Fibroblast of lung (primary cell): Measurements from ENCODE around the gene NRAP. TPM values are rescaled to one million over a fixed set of nuclear protein-coding genes. Genes with fewer than 3 reads are reported as not detected.

Source experiments
- DNase-seq, 2 donors: peaks; one replicate each; pipeline versions ENCODE4 v3.0.0 to v3.0.0-alpha.2; 2010; ENCODE audit warnings: low read depth in 2 of 2
- H2AFZ ChIP-seq: 2 replicates; pipeline ENCODE4 v1.5.1; 2012; ENCODE audit warnings: low read length, control low read depth, inconsistent platforms
- H3K27ac ChIP-seq: 2 replicates; pipeline ENCODE4 v1.5.1; 2011; ENCODE audit warnings: low read length, control low read depth; ENCODE audit not compliant: insufficient read depth
- H3K27me3 ChIP-seq: 2 replicates; pipeline ENCODE4 v1.5.1; 2011; ENCODE audit warnings: mild to moderate bottlenecking, low read length; ENCODE audit not compliant: control insufficient read depth, insufficient read depth
- H3K36me3 ChIP-seq: 2 replicates; pipeline ENCODE4 v1.5.1; 2011; ENCODE audit warnings: low read length; ENCODE audit not compliant: control insufficient read depth, insufficient read depth
- H3K4me1 ChIP-seq: 2 replicates; pipeline ENCODE4 v1.5.1; 2011; ENCODE audit warnings: low read length; ENCODE audit not compliant: control insufficient read depth, insufficient read depth; ENCODE audit errors: extremely low read depth
- H3K4me2 ChIP-seq: 2 replicates; pipeline ENCODE4 v1.5.1; 2011; ENCODE audit warnings: low read length, control low read depth; ENCODE audit not compliant: insufficient read depth; ENCODE audit errors: extremely low read depth
- H3K4me3 ChIP-seq, 4 experiments: fragments of 200-600 bp in 1 of 4; sonication (generic) in 1 of 4; replicated peaks in 1 of 4; 2 replicates each; pipeline ENCODE4 v1.5.1; 2011 to 2016; ENCODE audit warnings: low read length in 4 of 4, low read depth in 3 of 4, mild to moderate bottlenecking in 3 of 4, control low read depth in 2 of 4, inconsistent platforms in 1 of 4, mixed read lengths in 1 of 4; ENCODE audit not compliant: insufficient read depth in 1 of 4; ENCODE audit errors: control extremely low read depth in 1 of 4
- H3K79me2 ChIP-seq: 2 replicates; pipeline ENCODE4 v1.5.1; 2012; ENCODE audit warnings: mild to moderate bottlenecking, low read length, inconsistent platforms; ENCODE audit not compliant: control insufficient read depth, insufficient read depth
- H3K9ac ChIP-seq: 2 replicates; pipeline ENCODE4 v1.5.1; 2011; ENCODE audit warnings: mild to moderate bottlenecking, low read length, control low read depth; ENCODE audit not compliant: insufficient read depth
- H3K9me3 ChIP-seq: 2 replicates; pipeline ENCODE4 v1.5.1; 2012; ENCODE audit warnings: low read depth, low read length; ENCODE audit not compliant: control insufficient read depth, insufficient read depth
- H4K20me1 ChIP-seq: 2 replicates; pipeline ENCODE4 v1.5.1; 2011; ENCODE audit warnings: low read length; ENCODE audit not compliant: control insufficient read depth, insufficient read depth; ENCODE audit errors: extremely low read depth
- CTCF ChIP-seq, 2 donors: IDR thresholded peaks in 1 of 2; conservative IDR thresholded peaks in 1 of 2; 1 replicate in 1 of 2; 2 replicates in 1 of 2; pipeline ENCODE4 v1.5.1; 2011 to 2012; ENCODE audit warnings: low read length in 2 of 2, control low read depth in 1 of 2, inconsistent platforms in 1 of 2, low read depth in 1 of 2, mild to moderate bottlenecking in 1 of 2
- EZH2 ChIP-seq: IDR thresholded peaks from 2 replicates; pipeline ENCODE4 v1.5.1; 2012; ENCODE audit warnings: low read length, control low read depth, mild to moderate bottlenecking; ENCODE audit errors: missing control alignments
- polyA plus RNA-seq, 2 donors: library from polyadenylated mRNA; depleted of rRNA in 1 of 2; stranded (reverse) in 1 of 2; unstranded in 1 of 2; fragments of >200 nt; gene quantifications; 2 replicates each; pipeline ENCODE4 v1.2.1, GENCODE V29; 2011 to 2012; ENCODE audit warnings: missing spikeins in 1 of 2
- total RNA-seq: library from RNA; depleted of rRNA; stranded (reverse); fragments of >200 nt; gene quantifications from 2 replicates; pipeline ENCODE4 v1.2.1, GENCODE V29; 2014

NRAP gene
- total and polyA plus RNA-seq, 2 donors (not counting 1 experiment from before 2014, with no cell fraction given) = not detected

DNA sequence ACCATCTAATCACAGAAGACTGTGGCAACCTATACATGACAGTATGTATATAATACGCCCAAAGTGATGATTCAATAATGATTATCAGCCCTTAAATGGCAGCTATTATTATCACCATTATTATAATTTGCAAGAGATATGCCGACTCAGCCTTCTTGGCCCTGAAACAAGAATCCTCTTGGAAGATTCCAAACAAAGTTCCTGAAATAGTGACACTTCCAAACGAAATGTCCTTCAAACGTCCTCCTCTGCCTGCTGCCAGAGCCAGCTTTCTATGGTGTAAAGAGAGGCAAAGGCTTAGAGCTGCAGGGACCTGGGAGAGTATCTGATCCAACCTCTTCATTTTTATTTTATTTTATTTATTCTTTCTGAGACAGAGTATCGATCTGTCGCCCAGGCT is 36.0 kb downstream of the NRAP start:
- no peaks in the 10 kb centered on the region for H3K4me1 ChIP-seq
- DNase-seq = no peak

DNA sequence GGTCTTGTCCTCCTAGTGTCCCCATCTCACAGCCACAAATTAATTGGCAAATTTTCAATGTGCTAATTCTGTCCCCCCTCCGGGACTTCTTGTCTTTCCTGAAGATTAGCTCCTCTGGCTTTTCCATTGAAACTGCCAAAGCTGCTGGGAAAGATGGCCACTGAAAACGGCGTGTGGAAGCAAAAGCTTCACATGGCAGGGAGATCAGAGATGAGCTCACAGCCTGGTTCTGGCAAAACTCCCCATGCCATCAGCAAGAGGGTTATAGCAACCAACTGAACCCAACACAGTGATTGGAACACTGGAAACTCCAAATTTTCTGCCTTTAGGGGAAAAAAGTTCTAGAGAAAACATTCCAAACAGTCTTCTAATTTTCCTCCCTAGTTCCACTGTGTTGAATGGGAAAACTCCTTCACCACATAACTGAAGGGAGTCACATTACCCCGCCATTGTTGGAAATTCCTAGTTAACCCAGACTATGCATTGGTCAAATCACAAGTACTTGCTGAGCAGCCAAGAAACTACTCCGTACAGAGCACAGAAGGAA is 37.0 kb downstream of the NRAP start:
- no peak overlapping the region for H3K27ac ChIP-seq
- H3K9me3 ChIP-seq = no peaks in the 10 kb centered on the region
- H3K27me3 ChIP-seq = no peaks in the 10 kb centered on the region
- no peaks in the 10 kb centered on the region for H4K20me1 ChIP-seq
- no peaks in the 10 kb centered on the region for H3K4me1 ChIP-seq
- peak in 1 of 2 donors; percentile 33 for DNase-seq
- no peak for TF ChIP-seq EZH2
- TF ChIP-seq CTCF (conservative IDR thresholded peaks at IDR 0.05 in 1 of 2, IDR thresholded peaks at IDR 0.05 in 1 of 2; ENCODE audit: low read depth in 1 of 2, low read length in 2 of 2) = no peak
- no peaks in the 10 kb centered on the region for H3K79me2 ChIP-seq
- no peaks in the 10 kb centered on the region for H3K36me3 ChIP-seq
- H3K9ac ChIP-seq = no peak overlapping the region
- no peak overlapping the region for H2AFZ ChIP-seq
- no peak overlapping the region for H3K4me3 ChIP-seq
- H3K4me2 ChIP-seq = no peak overlapping the region

More for the DNA sequence above, 36.0 kb downstream of the NRAP start:
- H3K27me3 ChIP-seq = no peaks in the 10 kb centered on the region
- H4K20me1 ChIP-seq = no peaks in the 10 kb centered on the region
- no peak overlapping the region for H3K9ac ChIP-seq
- no peaks in the 10 kb centered on the region for H3K36me3 ChIP-seq
- no peaks in the 10 kb centered on the region for H3K9me3 ChIP-seq
- no peak overlapping the region for H2AFZ ChIP-seq
- H3K4me2 ChIP-seq = no peak overlapping the region
- no peak overlapping the region for H3K4me3 ChIP-seq
- H3K79me2 ChIP-seq = no peaks in the 10 kb centered on the region
- no peak overlapping the region for H3K27ac ChIP-seq
- TF ChIP-seq CTCF (conservative IDR thresholded peaks at IDR 0.05 in 1 of 2, IDR thresholded peaks at IDR 0.05 in 1 of 2; ENCODE audit: low read depth in 1 of 2, low read length in 2 of 2) = no peak
- no peak for TF ChIP-seq EZH2

DNA sequence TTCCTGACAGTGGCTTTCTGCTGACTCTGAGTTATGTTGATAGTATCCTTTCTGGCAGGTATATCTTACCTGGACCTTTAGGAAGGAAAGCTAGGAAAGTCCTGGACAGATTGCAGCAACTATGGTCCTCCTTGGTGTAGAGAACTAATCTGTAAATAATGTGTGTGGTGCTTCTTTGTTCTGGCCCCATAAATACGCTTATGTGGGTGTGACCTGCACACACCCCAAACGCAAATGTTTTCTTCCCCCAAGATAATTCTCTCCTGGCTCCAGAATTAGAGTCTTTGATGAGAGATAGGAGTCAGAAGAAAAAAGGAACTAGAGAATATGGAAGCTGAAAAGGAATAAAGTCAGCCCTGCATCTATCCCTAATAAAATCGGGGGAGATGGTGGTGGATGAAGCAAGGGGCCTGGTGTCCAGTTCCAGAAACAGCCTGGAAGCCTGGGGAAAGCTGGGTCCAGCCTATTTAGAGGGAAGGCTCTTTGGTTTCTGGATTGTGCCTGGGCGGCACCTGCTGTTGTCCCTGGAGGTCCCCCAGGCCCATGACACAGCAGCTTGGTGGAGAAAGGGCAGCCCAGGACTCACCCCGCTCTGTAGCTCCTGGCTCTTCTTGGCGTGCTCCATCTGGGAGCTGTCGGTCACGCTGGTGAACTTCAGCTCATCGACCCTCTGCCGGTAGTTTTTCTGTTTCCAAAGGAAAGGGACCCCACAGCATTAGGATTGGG is 38.2 kb downstream of the NRAP start:
- no peak overlapping the region for H3K4me2 ChIP-seq
- no peaks in the 10 kb centered on the region for H3K4me1 ChIP-seq
- no peak overlapping the region for H3K27ac ChIP-seq
- H2AFZ ChIP-seq = no peak overlapping the region
- H4K20me1 ChIP-seq = no peaks in the 10 kb centered on the region
- DNase-seq = no peak
- TF ChIP-seq EZH2 (no peak), CTCF (conservative IDR thresholded peaks at IDR 0.05 in 1 of 2, IDR thresholded peaks at IDR 0.05 in 1 of 2; ENCODE audit: low read depth in 1 of 2, low read length in 2 of 2) (no peak)
- no peak overlapping the region for H3K4me3 ChIP-seq
- H3K79me2 ChIP-seq = no peaks in the 10 kb centered on the region
- H3K9ac ChIP-seq = no peak overlapping the region
- no peaks in the 10 kb centered on the region for H3K36me3 ChIP-seq
- H3K27me3 ChIP-seq = no peaks in the 10 kb centered on the region
- H3K9me3 ChIP-seq = no peaks in the 10 kb centered on the region
